Activated CD4-positive, alpha-beta memory T cell treated with anti-CD3 and anti-CD28 coated beads for 36 hours (primary cell): ENCODE results near the gene VPS72. TPM values are rescaled to one million over a fixed set of nuclear protein-coding genes. Genes with fewer than 3 reads are reported as not detected.
A peak's percentile ranks its signal among the peaks of the same experiment; 100 is the strongest.

Experiments used
- CTCF ChIA-PET: fragments of 350-600 bp; sonication (Branson Sonifier 250); formaldehyde crosslinking; loops from one replicate; lab custom pipeline; 2021; ENCODE audit warnings: antibody characterized with exemption, inconsistent platforms; lab: Charles Lee
- POLR2A ChIA-PET: fragments of 350-600 bp; sonication (Branson Sonifier 250); formaldehyde crosslinking; loops from one replicate; lab custom pipeline; 2021; ENCODE audit warnings: antibody characterized with exemption; lab: Charles Lee
- DNase-seq: peaks from one replicate; pipeline ENCODE4 v3.0.0-alpha.2; 2020
- H3K27ac Mint-ChIP-seq: one replicate; pipeline ENCODE4 v1.8.0; 2021; ENCODE audit warnings: mixed read lengths
- H3K27me3 Mint-ChIP-seq: one replicate; pipeline ENCODE4 v1.8.0; 2021; ENCODE audit warnings: mixed read lengths
- H3K36me3 Mint-ChIP-seq: one replicate; pipeline ENCODE4 v1.8.0; 2021; ENCODE audit warnings: mixed read lengths
- H3K4me1 Mint-ChIP-seq: one replicate; pipeline ENCODE4 v1.8.0; 2021; ENCODE audit warnings: low read depth, mixed read lengths
- H3K4me3 Mint-ChIP-seq: one replicate; pipeline ENCODE4 v1.8.0; 2021; ENCODE audit warnings: mild to moderate bottlenecking, mixed read lengths
- H3K9me3 Mint-ChIP-seq: one replicate; pipeline ENCODE4 v1.8.0; 2021; ENCODE audit warnings: mixed read lengths
- intact Hi-C: fragments of 100-400 bp; cut with micrococcal nuclease; formaldehyde crosslinking; loops from one replicate; pipeline ENCODE4 v1.15.1; 2023
- total RNA-seq, 2 experiments: library from RNA; stranded (reverse); gene quantifications; one replicate each; pipeline ENCODE4 v1.2.3, GENCODE V29; 2021

Gene VPS72
- total RNA-seq, 2 experiments from 2014 or later = 77.6 to 80.4 TPM

GRCh38 chr1:151131701-151132334 lies 58.2 kb downstream of the VPS72 start:
- no peak for DNase-seq
- ChIA-PET POLR2A (interaction anchor here (0.7 to 1.6 kb wide), 4 partner anchors 9 to 58 kb away, joined by 3 to 7 read pairs (median 4); partner anchors contain the start of genes SEMA6C, TNFAIP8L2 and VPS72), CTCF (interaction anchor here (0.8 to 2.8 kb wide), 7 partner anchors 13 to 107 kb away, joined by 3 to 15 read pairs (median 4); partner anchors contain the start of genes C1orf56 and TNFAIP8L2)
- intact Hi-C loops = no loop called here
- Mint-ChIP-seq H3K36me3 (no peaks in the 10 kb centered on the region), H3K27ac (no peak overlapping the region), H3K9me3 (no peaks in the 10 kb centered on the region), H3K4me1 (peaks cover 13% of the 10 kb centered on the region), H3K4me3 (peak overlapping the region; percentile 72), H3K27me3 (peaks cover 4% of the 10 kb centered on the region)

- ChIA-PET POLR2A (interaction anchor here (0.7 to 1.6 kb wide), 4 partner anchors 10 to 58 kb away, joined by 3 to 7 read pairs (median 4); partner anchors contain the start of genes SEMA6C, TNFAIP8L2 and VPS72), CTCF (interaction anchor here (0.8 to 2.8 kb wide), 6 partner anchors 12 to 83 kb away, joined by 3 to 15 read pairs (median 4); partner anchors contain the start of genes C1orf56 and TNFAIP8L2)
- H3K9me3 Mint-ChIP-seq = no peaks in the 10 kb centered on the region
- H3K4me3 Mint-ChIP-seq = peak overlapping the region; percentile 72
- intact Hi-C loops = no loop called here
- H3K4me1 Mint-ChIP-seq = peaks cover 13% of the 10 kb centered on the region
- no peaks in the 10 kb centered on the region for H3K36me3 Mint-ChIP-seq
- peaks cover 4% of the 10 kb centered on the region for H3K27me3 Mint-ChIP-seq
- peak; percentile 90 for DNase-seq
- H3K27ac Mint-ChIP-seq = no peak overlapping the region
These were observed 58.9 kb downstream of the VPS72 start for GRCh38 chr1:151130987-151131586.

GRCh38 chr1:151128800-151129199 lies 61.2 kb downstream of the VPS72 start:
- DNase-seq = no peak
- no peak overlapping the region for H3K27ac Mint-ChIP-seq
- H3K9me3 Mint-ChIP-seq = no peaks in the 10 kb centered on the region
- H3K4me3 Mint-ChIP-seq = no peak overlapping the region
- intact Hi-C loops = no loop called here
- peaks cover 4% of the 10 kb centered on the region for H3K27me3 Mint-ChIP-seq
- POLR2A ChIA-PET = interaction anchor here (0.6 kb wide), 1 partner anchor 765 kb away, joined by 4 read pairs; the partner anchor contains the start of gene RPRD2
- peaks cover 15% of the 10 kb centered on the region for H3K4me1 Mint-ChIP-seq
- H3K36me3 Mint-ChIP-seq = peaks cover 4% of the 10 kb centered on the region
- CTCF ChIA-PET = no interaction called here

Other genes with a start within 250 kb of the VPS72 start
- 100 to 1,000 TPM; 153 to 160 TPM for gene CERS2, start 215.4 kb downstream of the VPS72 start, total RNA-seq
- under 1 TPM in 1 of 2 experiments, not detected in 1; 0.19 TPM for gene ANXA9, start 207.9 kb downstream of the VPS72 start, total RNA-seq
- 10 to 100 TPM; 16.4 to 18.3 TPM for gene MINDY1, start 183.3 kb downstream of the VPS72 start, total RNA-seq
- gene PRUNE1, start 181.7 kb downstream of the VPS72 start, total RNA-seq = 10 to 100 TPM; 12.5 to 17.5 TPM
- gene BNIPL, start 153.6 kb downstream of the VPS72 start, total RNA-seq = 1 to 10 TPM in 1 of 2 experiments, under 1 TPM in 1; 0.64 to 1.3 TPM
- gene C1orf56, start 142.4 kb downstream of the VPS72 start, total RNA-seq = 1 to 10 TPM; 1.5 to 1.8 TPM
- gene CDC42SE1, start 130.6 kb downstream of the VPS72 start, total RNA-seq = 100 to 1,000 TPM; 135 to 136 TPM
- gene MLLT11, start 129.8 kb downstream of the VPS72 start, total RNA-seq = 1 to 10 TPM; 1.9 to 2.4 TPM
- 10 to 100 TPM; 13.6 to 14.9 TPM for gene GABPB2, start 119.4 kb downstream of the VPS72 start, total RNA-seq
- 1 to 10 TPM; 1.9 to 2.5 TPM for gene SEMA6C, start 43.6 kb downstream of the VPS72 start, total RNA-seq
- 10 to 100 TPM; 24.2 to 26.7 TPM for gene TNFAIP8L2, start 33.5 kb downstream of the VPS72 start, total RNA-seq
- gene LYSMD1, start 24.3 kb downstream of the VPS72 start, total RNA-seq = 1 to 10 TPM; 1.8 to 2.6 TPM
- 10 to 100 TPM; 67.5 to 67.8 TPM for gene SCNM1, start 24.1 kb downstream of the VPS72 start, total RNA-seq
- gene TMOD4, start 14.2 kb downstream of the VPS72 start, total RNA-seq = 1 to 10 TPM; 1.7 to 2.7 TPM
- gene PIP5K1A, start 8.4 kb upstream of the VPS72 start, total RNA-seq = 10 to 100 TPM; 78.6 to 84.3 TPM
- gene PSMD4, start 64.5 kb upstream of the VPS72 start, total RNA-seq = 100 to 1,000 TPM; 212 to 227 TPM
- gene ZNF687, start 92.1 kb upstream of the VPS72 start, total RNA-seq = 10 to 100 TPM; 27.1 to 27.2 TPM
- gene PI4KB, start 137.2 kb upstream of the VPS72 start, total RNA-seq = 10 to 100 TPM; 54.7 to 62.9 TPM
- gene RFX5, start 157.1 kb upstream of the VPS72 start, total RNA-seq = 10 to 100 TPM; 64.7 to 68.7 TPM
- gene SELENBP1, start 182.5 kb upstream of the VPS72 start, total RNA-seq = not detected
- gene PSMB4, start 209.4 kb upstream of the VPS72 start, total RNA-seq = 100 to 1,000 TPM; 352 to 355 TPM